ENCODE data around the gene TNIP2.

TNIP2 gene

GRCh38 chr4:2799971-2800690 is 44.0 kb upstream of the TNIP2 start:
- Histone ChIP-seq H3K4me2 (peak overlapping the region; percentile 93 to 100 (median 99)), H3K36me3 (peaks cover 0 to 52% (median 0%) of the 10 kb centered on the region in 11 experiments; a peak in 10 of 22 replicates), H3K27me3 (no peaks in the 10 kb centered on the region), H3K9me3 (replicated peaks in 1 of 11) (no peaks in the 10 kb centered on the region), H3K4me1 (peaks cover 84 to 100% (median 97%) of the 10 kb centered on the region in 10 experiments), H3K9ac (peak overlapping the region; percentile 83 to 96 (median 90)), H3K4me3 (peak overlapping the region; percentile 41 to 88 (median 74); a peak in 19 of 20 replicates), H4K20me1 (peaks cover 0 to 77% (median 0%) of the 10 kb centered on the region in 11 experiments; a peak in 10 of 22 replicates), H3K27ac (peak overlapping the region; percentile 88 to 99 (median 93))
- no peak for TF ChIP-seq Cebpa-rat (IDR thresholded peaks at IDR 0.05)

DNA sequence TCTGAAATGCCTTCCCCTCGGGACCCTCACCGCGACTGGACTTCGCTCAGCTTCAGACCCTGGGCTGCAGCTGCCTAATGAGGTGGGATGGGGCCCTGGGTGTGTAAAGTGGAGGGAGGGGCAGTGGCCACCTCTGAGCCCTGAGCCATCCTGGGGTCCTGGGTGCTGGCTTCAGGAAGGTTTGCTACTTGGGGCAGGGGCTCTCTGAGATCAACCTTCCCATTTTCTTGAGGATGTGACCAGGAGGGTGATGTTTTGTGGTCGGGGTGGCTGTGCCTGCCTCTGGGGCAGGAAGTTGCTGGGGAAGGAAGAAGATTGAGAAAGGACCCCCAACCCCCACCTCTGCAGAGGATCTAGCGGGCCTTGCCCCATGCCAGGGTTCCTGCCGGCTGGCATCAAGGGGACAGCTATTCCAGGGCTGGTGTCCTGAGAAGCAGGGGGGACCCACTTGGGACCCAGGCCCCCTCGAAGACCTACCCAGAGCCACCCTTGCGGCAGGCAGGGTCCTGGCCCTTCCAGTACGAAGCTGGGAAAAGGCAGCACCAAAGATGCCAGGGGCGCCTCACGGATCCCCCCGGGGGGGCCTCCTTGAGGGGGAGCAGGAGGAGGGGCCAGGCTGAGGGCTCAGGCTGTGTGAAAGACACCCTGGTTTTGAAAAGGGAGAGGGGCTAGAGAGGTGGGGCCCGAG is 43.2 kb upstream of the TNIP2 start:
- peak in 7 of 11 experiments; percentile 14 to 77 (median 50); a peak in 8 of 22 replicates for TF ChIP-seq Cebpa-rat (IDR thresholded peaks at IDR 0.05)
- Histone ChIP-seq H3K4me1 (peaks cover 82 to 100% (median 97%) of the 10 kb centered on the region in 10 experiments), H3K27ac (peak overlapping the region; percentile 88 to 99 (median 93)), H3K4me3 (peak overlapping the region; percentile 41 to 88 (median 74); a peak in 19 of 20 replicates), H3K36me3 (peaks cover 0 to 46% (median 0%) of the 10 kb centered on the region in 11 experiments; a peak in 10 of 22 replicates), H3K27me3 (peaks cover 0 to 5% (median 0%) of the 10 kb centered on the region in 11 experiments; a peak in 3 of 22 replicates), H3K9me3 (replicated peaks in 1 of 11) (no peaks in the 10 kb centered on the region), H3K9ac (peak overlapping the region; percentile 83 to 96 (median 90)), H3K4me2 (peak overlapping the region; percentile 93 to 100 (median 99)), H4K20me1 (peaks cover 0 to 73% (median 3%) of the 10 kb centered on the region in 11 experiments; a peak in 9 of 22 replicates)

GRCh38 chr4:2798399-2799223 is 42.5 kb upstream of the TNIP2 start:
- no peak for TF ChIP-seq Cebpa-rat (IDR thresholded peaks at IDR 0.05)
- Histone ChIP-seq H3K36me3 (peaks cover 0 to 39% (median 0%) of the 10 kb centered on the region in 11 experiments; a peak in 9 of 22 replicates), H3K27me3 (peaks cover 0 to 12% (median 4%) of the 10 kb centered on the region in 11 experiments; a peak in 6 of 22 replicates), H3K4me3 (peak overlapping the region; percentile 41 to 88 (median 74); a peak in 19 of 20 replicates), H3K9ac (peak overlapping the region; percentile 83 to 96 (median 90)), H3K4me1 (peaks cover 81 to 100% (median 97%) of the 10 kb centered on the region in 10 experiments), H4K20me1 (peaks cover 0 to 70% (median 5%) of the 10 kb centered on the region in 11 experiments; a peak in 9 of 22 replicates), H3K4me2 (peak overlapping the region; percentile 93 to 100 (median 99)), H3K9me3 (replicated peaks in 1 of 11) (no peaks in the 10 kb centered on the region), H3K27ac (peak overlapping the region; percentile 88 to 99 (median 93))

- H3K4me1 ChIP-seq, result peaks cover 72 to 97% (median 95%) of the 10 kb centered on the region in 10 experiments
- peaks cover 0 to 13% (median 4%) of the 10 kb centered on the region in 11 experiments; a peak in 6 of 22 replicates for H3K27me3 ChIP-seq
- peaks cover 0 to 31% (median 0%) of the 10 kb centered on the region in 11 experiments; a peak in 9 of 22 replicates for H3K36me3 ChIP-seq
- peak overlapping the region in 9 of 10 experiments; percentile 56 to 88 (median 78); a peak in 17 of 20 replicates for H3K4me3 ChIP-seq
- no peak for TF ChIP-seq Cebpa-rat (IDR thresholded peaks at IDR 0.05)
- H4K20me1 ChIP-seq, result peaks cover 0 to 61% (median 6%) of the 10 kb centered on the region in 11 experiments; a peak in 9 of 22 replicates
- peak overlapping the region; percentile 88 to 99 (median 93) for H3K27ac ChIP-seq
- no peaks in the 10 kb centered on the region for H3K9me3 ChIP-seq (replicated peaks in 1 of 11)
- H3K9ac ChIP-seq, result peak overlapping the region; percentile 83 to 96 (median 90)
- peak overlapping the region; percentile 93 to 100 (median 99) for H3K4me2 ChIP-seq
Measured at GRCh38 chr4:2797545-2798305, 41.6 kb upstream of the TNIP2 start.

- H3K4me3 ChIP-seq, result peak overlapping the region in 6 of 10 experiments; percentile 64 to 88 (median 81); a peak in 11 of 20 replicates
- peaks cover 0 to 57% (median 6%) of the 10 kb centered on the region in 11 experiments; a peak in 9 of 22 replicates for H4K20me1 ChIP-seq
- H3K9me3 ChIP-seq (replicated peaks in 1 of 11), result no peaks in the 10 kb centered on the region
- peaks cover 73 to 98% (median 96%) of the 10 kb centered on the region in 10 experiments for H3K4me1 ChIP-seq
- peak overlapping the region; percentile 93 to 100 (median 99) for H3K4me2 ChIP-seq
- no peak for TF ChIP-seq Cebpa-rat (IDR thresholded peaks at IDR 0.05)
- peak overlapping the region; percentile 88 to 99 (median 93); a peak in 20 of 22 replicates for H3K27ac ChIP-seq
- H3K9ac ChIP-seq, result peak overlapping the region; percentile 83 to 96 (median 90); a peak in 18 of 22 replicates
- H3K36me3 ChIP-seq, result peaks cover 0 to 29% (median 0%) of the 10 kb centered on the region in 11 experiments; a peak in 7 of 22 replicates
- H3K27me3 ChIP-seq, result peaks cover 0 to 13% (median 4%) of the 10 kb centered on the region in 11 experiments; a peak in 6 of 22 replicates
Measured at GRCh38 chr4:2796849-2797544, 40.9 kb upstream of the TNIP2 start.

- TF ChIP-seq Cebpa-rat (IDR thresholded peaks at IDR 0.05), result no peak
Measured at GRCh38 chr4:2795893-2796848, 40.0 kb upstream of the TNIP2 start.

More at GRCh38 chr4:2795893-2796848, 40.0 kb upstream of the TNIP2 start:
- peaks cover 0 to 24% (median 0%) of the 10 kb centered on the region in 11 experiments; a peak in 6 of 22 replicates for H3K36me3 ChIP-seq
- H3K27me3 ChIP-seq, result peaks cover 0 to 13% (median 4%) of the 10 kb centered on the region in 11 experiments; a peak in 6 of 22 replicates
- H4K20me1 ChIP-seq, result peaks cover 0 to 51% (median 6%) of the 10 kb centered on the region in 11 experiments; a peak in 9 of 22 replicates
- peak overlapping the region in 10 of 11 experiments; percentile 48 to 99 (median 94); a peak in 14 of 22 replicates for H3K27ac ChIP-seq
- H3K9ac ChIP-seq, result peak overlapping the region in 10 of 11 experiments; percentile 35 to 96 (median 88); a peak in 17 of 22 replicates
- peak overlapping the region in 3 of 10 experiments; percentile 81 to 88 (median 87); a peak in 7 of 20 replicates for H3K4me3 ChIP-seq
- peaks cover 74 to 98% (median 96%) of the 10 kb centered on the region in 10 experiments for H3K4me1 ChIP-seq
- no peaks in the 10 kb centered on the region for H3K9me3 ChIP-seq (replicated peaks in 1 of 11)
- H3K4me2 ChIP-seq, result peak overlapping the region; percentile 93 to 100 (median 99)
